HG03139 (cell line): ENCODE results near the gene CLIC5.

Source experiments
- ATAC-seq: cut with Tn5 transposase; IDR thresholded peaks from one replicate; pipeline ENCODE4 v1.9.1; 2021; ENCODE audit not compliant: unreplicated experiment

The CLIC5 gene

GRCh38 chr6:46015119-46015968, at the start of gene CLIC5:
CLIC5 (minus strand) TSS chr6:46015860; CDS start chr6:46015542, 318 bp downstream.
- no peak for ATAC-seq

GRCh38 chr6:46062991-46063390, 47.3 kb upstream of the CLIC5 start:
- no peak for ATAC-seq

GRCh38 chr6:46062312-46062711, 46.7 kb upstream of the CLIC5 start:
- ATAC-seq: no peak

- no peak for ATAC-seq
Measured at GRCh38 chr6:46061497-46061896, 45.8 kb upstream of the CLIC5 start.

- ATAC-seq: no peak
Measured at GRCh38 chr6:46059608-46060007, 43.9 kb upstream of the CLIC5 start.

GRCh38 chr6:46058951-46059350, 43.3 kb upstream of the CLIC5 start:
- no peak for ATAC-seq

- ATAC-seq: no peak
Measured at GRCh38 chr6:46057792-46058191, 42.1 kb upstream of the CLIC5 start.

- no peak for ATAC-seq
Measured at GRCh38 chr6:46056906-46057529, 41.4 kb upstream of the CLIC5 start.

GRCh38 chr6:46054516-46054915, 38.9 kb upstream of the CLIC5 start:
- no peak for ATAC-seq

- ATAC-seq: no peak
Measured at GRCh38 chr6:46053039-46053933, 37.6 kb upstream of the CLIC5 start.

- ATAC-seq: no peak
Measured at GRCh38 chr6:46052479-46052878, 36.8 kb upstream of the CLIC5 start.

- ATAC-seq: no peak
Measured at GRCh38 chr6:46051962-46052361, 36.3 kb upstream of the CLIC5 start.

GRCh38 chr6:46050845-46051405, 35.3 kb upstream of the CLIC5 start:
- no peak for ATAC-seq

GRCh38 chr6:46048646-46049297, 33.1 kb upstream of the CLIC5 start:
- no peak for ATAC-seq

GRCh38 chr6:46046558-46047174, 31.0 kb upstream of the CLIC5 start:
- no peak for ATAC-seq

- ATAC-seq: no peak
Measured at GRCh38 chr6:46044881-46045617, 29.4 kb upstream of the CLIC5 start.

GRCh38 chr6:46042355-46042999, 26.8 kb upstream of the CLIC5 start:
- ATAC-seq: peak; percentile 90

GRCh38 chr6:46040288-46040687, 24.6 kb upstream of the CLIC5 start:
- ATAC-seq: no peak

- ATAC-seq: no peak
Measured at GRCh38 chr6:46039646-46040045, 24.0 kb upstream of the CLIC5 start.
